Sigmoid colon (tissue), 7 donors: ENCODE results near the gene RPS6KA5. TPM values are rescaled to one million over a fixed set of nuclear protein-coding genes. Genes with fewer than 3 reads are reported as not detected.

Source experiments
- DNase-seq: peaks from one replicate; pipeline ENCODE4 v3.0.0-alpha.2; 2019
- H3K27ac ChIP-seq, 4 donors: fragments of 200-600 bp; sonication (generic); one replicate each; pipeline ENCODE4 v1.5.1; 2016 to 2019; ENCODE audit warnings: mild to moderate bottlenecking in 1 of 4
- H3K27me3 ChIP-seq, 3 donors: fragments of 200-600 bp; sonication (generic); one replicate each; pipeline ENCODE4 v1.5.1; 2019; ENCODE audit warnings: mild to moderate bottlenecking in 1 of 3
- H3K36me3 ChIP-seq, 4 donors: fragments of 200-600 bp; sonication (generic); one replicate each; pipeline ENCODE4 v1.5.1; 2016 to 2019
- H3K4me1 ChIP-seq, 4 donors: fragments of 200-600 bp; sonication (generic); one replicate each; pipeline ENCODE4 v1.5.1; 2017 to 2019
- H3K4me3 ChIP-seq, 4 donors: fragments of 200-600 bp; sonication (generic); one replicate each; pipeline ENCODE4 v1.5.1; 2017 to 2019; ENCODE audit warnings: mild to moderate bottlenecking in 2 of 4, moderate library complexity in 1 of 4
- H3K9me3 ChIP-seq, 4 donors: fragments of 200-600 bp in 3 of 4; sonication (generic) in 3 of 4; one replicate each; pipeline versions ENCODE4 v1.5.1 to v1.6.1; 2013 to 2019
- CTCF ChIP-seq, 4 experiments: fragments of 450-650 bp in 3 of 4; fragments of 200-600 bp in 1 of 4; IDR thresholded peaks; one replicate each; pipeline ENCODE4 v1.5.1; 2016 to 2019; ENCODE audit warnings: antibody characterized with exemption in 4 of 4, mild to moderate bottlenecking in 3 of 4, moderate library complexity in 2 of 4
- EP300 ChIP-seq, 4 donors: sonication (generic); formaldehyde crosslinking; IDR thresholded peaks; one replicate each; pipeline ENCODE4 v1.6.1; 2017; ENCODE audit warnings: antibody characterized with exemption in 4 of 4
- POLR2A ChIP-seq, 2 donors: fragments of 450-650 bp; IDR thresholded peaks; one replicate each; pipeline ENCODE4 v1.6.1; 2016; ENCODE audit warnings: antibody characterized with exemption in 2 of 2, mild to moderate bottlenecking in 2 of 2, moderate library complexity in 2 of 2
- POLR2AphosphoS5 ChIP-seq, 4 donors: sonication (generic); formaldehyde crosslinking; IDR thresholded peaks; one replicate each; pipeline ENCODE4 v1.6.1; 2017; ENCODE audit warnings: antibody characterized with exemption in 4 of 4
- WGBS, 2 donors: extraction: QIAGEN DNeasy Blood & Tissue Kit; methylation state at CpG; one replicate each; pipeline ENCODE4 v1.1.7; 2013; 5-methylcytosine and 5-hydroxymethylcytosine counted together
- intact Hi-C: fragments of 100-400 bp; cut with DNase I; formaldehyde crosslinking; loops from one replicate; pipeline ENCODE4 v1.15.1; 2023
- polyA plus RNA-seq, 3 donors: library from polyadenylated mRNA; stranded (reverse); fragments of 200-250 nt; gene quantifications; one replicate each; pipeline ENCODE4 v1.2.3, GENCODE V29; 2013
- small RNA-seq, 3 donors: library from RNA; depleted of rRNA; stranded (forward); fragments of <200 nt; gene quantifications; one replicate each; pipeline ENCODE3, GENCODE V24; 2016
- total RNA-seq, 4 donors: library from RNA; depleted of rRNA; stranded (reverse); fragments of >200 nt; gene quantifications; one replicate each; pipeline ENCODE4 v1.1.0, GENCODE V29; 2016
- donor health status: healthy with polysubstance abuse.
- donor health status: Bipolar disorder and iron deficiency.
- donor health status: healthy.

Gene RPS6KA5
- total and polyA plus RNA-seq, 7 donors = 3.6 to 36.4 (median 18.2) TPM

DNA sequence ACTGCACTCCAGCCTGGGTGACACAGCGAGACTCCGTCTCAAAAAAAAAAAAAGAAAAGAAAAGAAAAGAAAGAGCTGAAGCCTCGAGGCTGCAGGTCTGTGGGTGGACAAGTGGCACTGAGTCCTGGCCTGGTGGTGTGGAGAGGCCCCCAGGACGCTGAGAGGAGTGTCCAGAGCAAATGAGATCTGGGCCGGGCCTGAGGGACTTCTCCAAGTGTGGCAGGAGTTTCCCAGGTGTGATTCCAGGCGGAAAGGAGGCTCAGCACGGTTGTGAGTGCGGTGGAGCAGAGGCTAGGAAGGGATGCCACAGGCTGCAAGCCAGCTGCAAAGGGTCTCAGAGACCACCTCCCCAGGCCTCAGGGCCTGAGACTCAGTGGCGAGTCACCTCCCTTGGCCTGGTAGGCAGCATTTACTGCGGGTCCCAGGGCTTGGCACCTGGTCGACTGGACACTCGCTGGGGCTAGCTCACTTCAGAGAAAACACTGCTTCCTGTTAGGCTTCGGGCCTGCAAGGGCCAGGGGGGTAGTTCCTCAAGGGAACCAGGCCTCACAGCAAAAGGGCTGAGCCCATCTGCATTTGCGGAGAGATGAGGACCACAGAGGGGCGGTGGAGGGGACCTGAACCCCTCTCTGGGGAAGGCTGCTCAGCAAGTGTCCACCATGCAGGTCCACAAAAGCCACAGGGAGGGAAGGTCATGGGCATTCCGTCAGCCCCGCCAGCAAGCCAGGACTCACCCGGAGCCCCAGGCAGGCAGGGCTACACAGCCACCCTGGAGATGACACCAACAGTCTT is 256.0 kb downstream of the RPS6KA5 start:
- TF ChIP-seq POLR2AphosphoS5 (IDR thresholded peaks at IDR 0.05) = no peak
- no peak for TF ChIP-seq CTCF (IDR thresholded peaks at IDR 0.05)
- TF ChIP-seq POLR2A (IDR thresholded peaks at IDR 0.05) = no peak
- no peak for TF ChIP-seq EP300 (IDR thresholded peaks at IDR 0.05)
- Histone ChIP-seq H3K36me3 (no peaks in the 10 kb centered on the region), H3K4me3 (no peak overlapping the region), H3K27ac (peak overlapping the region in 1 of 4 donors; percentile 36), H3K27me3 (no peaks in the 10 kb centered on the region), H3K4me1 (peaks cover 0 to 42% (median 35%) of the 10 kb centered on the region in 4 donors), H3K9me3 (no peaks in the 10 kb centered on the region)
- DNase-seq = no peak
- WGBS, 2 donors = 91% methylated on average over 18 of the region's 18 CpGs
- intact Hi-C loops = no loop called here

GRCh38 chr14:90803249-90803648 is 257.2 kb downstream of the RPS6KA5 start:
- WGBS, 2 donors = 84 to 93% methylated on average over 2 of the region's 2 CpGs
- intact Hi-C loops = no loop called here
- Histone ChIP-seq H3K36me3 (no peaks in the 10 kb centered on the region), H3K9me3 (no peaks in the 10 kb centered on the region), H3K4me3 (no peak overlapping the region), H3K4me1 (peaks cover 0 to 32% (median 25%) of the 10 kb centered on the region in 4 donors), H3K27ac (peak overlapping the region in 1 of 4 donors; percentile 36), H3K27me3 (no peaks in the 10 kb centered on the region)
- TF ChIP-seq POLR2AphosphoS5 (IDR thresholded peaks at IDR 0.05) (no peak), CTCF (IDR thresholded peaks at IDR 0.05) (no peak), EP300 (IDR thresholded peaks at IDR 0.05) (no peak)
- no peak for DNase-seq

DNA sequence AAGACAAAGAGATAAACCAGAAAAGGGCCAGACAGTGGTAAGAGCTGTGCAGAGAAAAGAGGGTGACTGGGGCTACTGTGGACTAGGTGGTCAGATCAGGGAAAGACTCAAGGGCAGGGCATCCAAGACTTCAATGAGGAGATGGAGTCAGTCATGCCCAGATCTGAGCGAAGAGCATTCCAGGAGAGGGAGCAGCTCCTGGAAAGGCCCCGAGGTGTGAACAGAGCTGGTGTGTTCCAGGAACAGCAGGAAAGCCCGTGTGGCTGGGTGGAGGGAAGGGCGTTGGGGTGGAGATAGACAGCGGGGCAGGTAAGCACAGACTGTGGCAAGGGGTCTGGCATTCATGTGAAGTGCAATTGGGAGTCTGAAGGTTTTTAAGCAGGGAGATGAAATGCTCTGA is 261.0 kb downstream of the RPS6KA5 start:
- intact Hi-C loops = no loop called here
- Histone ChIP-seq H3K4me1 (peaks cover 0 to 18% (median 3%) of the 10 kb centered on the region in 4 donors), H3K9me3 (no peaks in the 10 kb centered on the region), H3K27me3 (no peaks in the 10 kb centered on the region), H3K36me3 (no peaks in the 10 kb centered on the region), H3K4me3 (no peak overlapping the region), H3K27ac (no peak overlapping the region)
- no peak for DNase-seq
- no peak for TF ChIP-seq CTCF (IDR thresholded peaks at IDR 0.05)
- no peak for TF ChIP-seq POLR2A (IDR thresholded peaks at IDR 0.05)
- TF ChIP-seq EP300 (IDR thresholded peaks at IDR 0.05) = no peak
- no peak for TF ChIP-seq POLR2AphosphoS5 (IDR thresholded peaks at IDR 0.05)
- WGBS, 2 donors = 72 to 85% methylated on average over 5 of the region's 5 CpGs

DNA sequence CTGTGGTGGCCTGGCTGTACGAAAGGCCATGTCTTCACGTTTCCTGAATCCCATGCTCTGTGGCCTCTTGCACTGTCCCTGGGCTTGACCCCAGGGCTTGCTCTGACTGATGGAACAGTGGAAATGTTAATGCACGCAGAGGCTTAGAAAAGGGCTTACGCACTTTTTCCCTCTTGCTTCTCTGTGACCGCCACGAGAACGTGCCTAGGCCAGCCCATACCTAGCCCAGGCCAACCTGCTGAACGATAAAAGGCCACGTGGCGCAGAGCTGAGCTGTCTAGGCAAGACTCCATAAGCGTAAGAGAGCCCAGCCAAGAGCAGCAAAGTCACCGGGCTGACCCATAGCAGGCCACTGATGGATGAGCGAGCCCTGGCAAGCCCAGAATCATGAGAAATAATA is 262.5 kb downstream of the RPS6KA5 start:
- no peak for DNase-seq
- Histone ChIP-seq H3K36me3 (no peaks in the 10 kb centered on the region), H3K27me3 (no peaks in the 10 kb centered on the region), H3K4me1 (peaks cover 0 to 16% (median 3%) of the 10 kb centered on the region in 4 donors), H3K9me3 (no peaks in the 10 kb centered on the region), H3K27ac (no peak overlapping the region), H3K4me3 (no peak overlapping the region)
- intact Hi-C loops = no loop called here
- TF ChIP-seq EP300 (IDR thresholded peaks at IDR 0.05) (no peak), POLR2A (IDR thresholded peaks at IDR 0.05) (no peak), CTCF (IDR thresholded peaks at IDR 0.05) (no peak), POLR2AphosphoS5 (IDR thresholded peaks at IDR 0.05) (no peak)
- 96% methylated on average over 13 of the region's 13 CpGs for WGBS, 2 donors

Small RNAs within 50 kb of the gene (small RNA-seq; reads per million reads assigned to genes)
- 0 reads per million in 3 donors for gene RNU7-30P

Other genes with a start within 250 kb of the RPS6KA5 start
- gene TTC7B, start 244.2 kb downstream of the RPS6KA5 start, total RNA-seq = 10 to 100 TPM; 46.8 to 70.9 (median 61.2) TPM
- gene TTC7B, start 244.2 kb downstream of the RPS6KA5 start, polyA plus RNA-seq = 1 to 10 TPM; 5.5 to 9.2 (median 6.0) TPM
- 10 to 100 TPM; 44.4 to 99.4 (median 68.0) TPM for gene DGLUCY, start 53.4 kb upstream of the RPS6KA5 start, total RNA-seq
- gene DGLUCY, start 53.4 kb upstream of the RPS6KA5 start, polyA plus RNA-seq = 10 to 100 TPM; 14.4 to 49.8 (median 16.2) TPM
- gene GPR68, start 184.1 kb upstream of the RPS6KA5 start, total RNA-seq = 1 to 10 TPM in 2 of 4 donors, under 1 TPM in 2; 0.66 to 1.7 (median 1.2) TPM
- 1 to 10 TPM in 1 of 3 donors, under 1 TPM in 1, not detected in 1; 0.46 to 1.4 TPM for gene GPR68, start 184.1 kb upstream of the RPS6KA5 start, polyA plus RNA-seq